Stimulated activated CD4-positive, alpha-beta T cell treated with anti-CD3 and anti-CD28 coated beads, Interleukin-4, amount 100 ng/mL, for 48 hours (primary cell): Measurements from ENCODE around the gene SLC35E1.
"Not testable (repeated sequence)": the region's sequence is repeated elsewhere in the genome, so short reads cannot be mapped to it uniquely, and the experiment has no call there.

Experiments used
- DNase-seq, 2 donors: peaks; one replicate each; pipeline ENCODE4 v3.0.0-alpha.2; 2020; ENCODE audit warnings: low read depth in 2 of 2

SLC35E1 gene

GRCh38 chr19:16544473-16545231, 27.6 kb downstream of the SLC35E1 start:
- no peak for DNase-seq

GRCh38 chr19:16543734-16544133, 28.5 kb downstream of the SLC35E1 start:
- DNase-seq, result not testable (repeated sequence)

GRCh38 chr19:16542910-16543472, 29.2 kb downstream of the SLC35E1 start:
- no peak for DNase-seq

GRCh38 chr19:16542045-16542909, 29.9 kb downstream of the SLC35E1 start, which contains the start of gene CHERP:
CHERP (minus strand) TSS chr19:16542437; CDS start chr19:16542378, 59 bp downstream.
- DNase-seq, result peak; percentile 89 to 92

GRCh38 chr19:16541526-16542044, 30.6 kb downstream of the SLC35E1 start:
- peak in 1 of 2 donors; percentile 17 for DNase-seq

- no peak for DNase-seq
Observed at GRCh38 chr19:16540948-16541347, 31.3 kb downstream of the SLC35E1 start.

- no peak for DNase-seq
Observed at GRCh38 chr19:16537111-16537510, 35.1 kb downstream of the SLC35E1 start.

- no peak for DNase-seq
Observed at GRCh38 chr19:16536130-16536529, 36.1 kb downstream of the SLC35E1 start.

- no peak for DNase-seq
Observed at GRCh38 chr19:16535381-16535780, 36.8 kb downstream of the SLC35E1 start.

GRCh38 chr19:16532440-16533234, 39.6 kb downstream of the SLC35E1 start:
- DNase-seq, result no peak

- no peak for DNase-seq
Observed at GRCh38 chr19:16531380-16531669, 40.9 kb downstream of the SLC35E1 start.

- no peak for DNase-seq
Observed at GRCh38 chr19:16530540-16531379, 41.5 kb downstream of the SLC35E1 start.

GRCh38 chr19:16529466-16530144, 42.6 kb downstream of the SLC35E1 start:
- DNase-seq, result no peak

- peak; percentile 21 to 30 for DNase-seq
Observed at GRCh38 chr19:16527971-16528521, 44.2 kb downstream of the SLC35E1 start.

GRCh38 chr19:16527334-16527935, 44.8 kb downstream of the SLC35E1 start:
- no peak for DNase-seq

- DNase-seq, result no peak
Observed at GRCh38 chr19:16525751-16526481, 46.3 kb downstream of the SLC35E1 start.

- DNase-seq, result no peak
Observed at GRCh38 chr19:16524991-16525734, 47.1 kb downstream of the SLC35E1 start.
